Activated naive CD8-positive, alpha-beta T cell treated with anti-CD3 and anti-CD28 coated beads, Interleukin-2, amount 10 ng/mL, durations not matched to agents 7 days and 5 days (primary cell): Measurements from ENCODE around the gene STOML2. TPM values are rescaled to one million over a fixed set of nuclear protein-coding genes. Genes with fewer than 3 reads are reported as not detected.

ENCODE experiments used
- ATAC-seq: fragments of 150-1000 bp; cut with Tn5 transposase; one replicate; pipeline ENCODE4 v1.10.0; 2021; ENCODE audit warnings: low read depth, moderate library complexity
- POLR2A ChIA-PET: fragments of 350-600 bp; sonication (Branson Sonifier 250); formaldehyde crosslinking; loops from one replicate; lab custom pipeline; 2021; ENCODE audit warnings: antibody characterized with exemption; lab: Charles Lee
- DNase-seq: peaks from one replicate; pipeline ENCODE4 v3.0.0; 2021
- H3K27ac Mint-ChIP-seq: one replicate; pipeline ENCODE4 v1.8.0; 2022; ENCODE audit warnings: mild to moderate bottlenecking, mixed read lengths
- H3K27me3 Mint-ChIP-seq: one replicate; pipeline ENCODE4 v1.8.0; 2022; ENCODE audit warnings: mild to moderate bottlenecking, moderate library complexity, mixed read lengths
- H3K36me3 Mint-ChIP-seq: one replicate; pipeline ENCODE4 v1.8.0; 2021; ENCODE audit warnings: mild to moderate bottlenecking, mixed read lengths
- H3K4me1 Mint-ChIP-seq: one replicate; pipeline ENCODE4 v1.8.0; 2021; ENCODE audit warnings: mixed read lengths
- H3K4me3 Mint-ChIP-seq: one replicate; pipeline ENCODE4 v1.8.0; 2022; ENCODE audit warnings: mild to moderate bottlenecking, moderate library complexity, mixed read lengths
- H3K9me3 Mint-ChIP-seq: one replicate; pipeline ENCODE4 v1.8.0; 2021; ENCODE audit warnings: mixed read lengths
- total RNA-seq, 2 experiments: library from RNA; stranded (reverse); gene quantifications; one replicate each; pipeline ENCODE4 v1.2.3, GENCODE V29; 2021

Gene STOML2
- total RNA-seq, 2 experiments from 2014 or later, result 90.3 to 91.9 TPM

GRCh38 chr9:35074791-35075190 lies 28.1 kb downstream of the STOML2 start:
- no peak overlapping the region for H3K27ac Mint-ChIP-seq
- no peak overlapping the region for H3K4me3 Mint-ChIP-seq
- H3K4me1 Mint-ChIP-seq, result peaks cover 34% of the 10 kb centered on the region
- DNase-seq (no peak), ATAC-seq (no peak)
- H3K9me3 Mint-ChIP-seq, result no peaks in the 10 kb centered on the region
- POLR2A ChIA-PET, result no interaction called here
- peaks cover 36% of the 10 kb centered on the region for H3K36me3 Mint-ChIP-seq
- no peaks in the 10 kb centered on the region for H3K27me3 Mint-ChIP-seq

DNA sequence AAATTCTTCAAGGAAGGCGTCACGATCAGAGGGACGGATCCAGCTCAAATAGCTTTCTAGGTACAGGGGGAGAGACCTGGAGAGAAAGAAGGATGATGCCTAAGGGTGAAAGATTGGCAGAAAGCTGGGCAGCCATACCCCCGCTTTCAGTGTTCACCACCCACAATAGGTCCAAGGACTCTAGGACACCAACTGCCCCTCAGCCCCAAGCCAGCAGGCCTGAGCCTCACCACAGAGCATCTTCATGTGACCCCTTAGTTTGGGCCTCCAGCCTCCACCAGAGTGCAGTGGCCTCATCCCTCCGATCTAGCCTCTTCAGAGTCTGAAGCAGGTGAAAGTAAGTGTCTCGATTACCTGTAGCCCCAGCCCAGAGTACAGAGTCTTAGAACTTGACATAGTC lies 28.8 kb downstream of the STOML2 start:
- Mint-ChIP-seq H3K9me3 (no peaks in the 10 kb centered on the region), H3K4me3 (no peak overlapping the region), H3K27me3 (no peaks in the 10 kb centered on the region), H3K27ac (peak overlapping the region; percentile 12), H3K4me1 (peaks cover 35% of the 10 kb centered on the region), H3K36me3 (peaks cover 36% of the 10 kb centered on the region)
- POLR2A ChIA-PET, result no interaction called here
- DNase-seq, result no peak
- no peak for ATAC-seq

DNA sequence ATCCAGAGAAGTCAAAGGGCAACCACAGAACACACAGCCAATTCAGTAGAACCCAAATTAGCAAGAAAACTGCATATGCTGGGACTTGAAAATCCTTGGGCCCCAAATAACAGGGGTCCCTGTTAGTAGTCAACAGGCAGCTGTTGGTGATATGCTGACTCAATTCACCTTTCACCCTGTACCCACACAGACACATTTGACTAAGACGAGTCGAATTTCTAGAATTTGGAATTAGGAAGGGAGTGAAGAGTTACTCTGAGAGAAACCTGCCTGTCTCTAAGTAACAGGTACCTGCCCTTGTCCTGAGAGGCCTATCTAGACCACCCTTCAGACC lies 29.7 kb downstream of the STOML2 start:
- Mint-ChIP-seq H3K4me3 (peak overlapping the region; percentile 93), H3K4me1 (peaks cover 38% of the 10 kb centered on the region), H3K9me3 (no peaks in the 10 kb centered on the region), H3K27me3 (no peaks in the 10 kb centered on the region), H3K36me3 (peaks cover 38% of the 10 kb centered on the region), H3K27ac (peak overlapping the region; percentile 93)
- POLR2A ChIA-PET, result interaction anchor here (2.9 kb wide), 1 partner anchor 42 kb away, joined by 31 read pairs; the partner anchor contains the start of gene ATOSB
- ATAC-seq (no peak), DNase-seq (no peak)

GRCh38 chr9:35072461-35073278 lies 30.3 kb downstream of the STOML2 start, which contains the start of gene VCP:
Gene VCP (minus strand): TSS chr9:35072625. CDS start chr9:35072353, 272 bp downstream.
- peaks cover 38% of the 10 kb centered on the region for H3K36me3 Mint-ChIP-seq
- ATAC-seq (peak; percentile 93), DNase-seq (peak; percentile 92)
- peak within 1 kb of the TSS; percentile 93 for H3K4me3 Mint-ChIP-seq
- H3K27me3 Mint-ChIP-seq, result no peaks in the 10 kb centered on the region
- POLR2A ChIA-PET, result interaction anchor here (0.6 to 3.4 kb wide), 13 partner anchors 8 to 173 kb away, joined by 3 to 41 read pairs (median 6); partner anchors contain the start of genes ATOSB, DNAJB5, FANCG and PIGO
- no peaks in the 10 kb centered on the region for H3K9me3 Mint-ChIP-seq
- H3K4me1 Mint-ChIP-seq, result peaks cover 37% of the 10 kb centered on the region
- H3K27ac Mint-ChIP-seq, result peak within 1 kb of the TSS; percentile 93

DNA sequence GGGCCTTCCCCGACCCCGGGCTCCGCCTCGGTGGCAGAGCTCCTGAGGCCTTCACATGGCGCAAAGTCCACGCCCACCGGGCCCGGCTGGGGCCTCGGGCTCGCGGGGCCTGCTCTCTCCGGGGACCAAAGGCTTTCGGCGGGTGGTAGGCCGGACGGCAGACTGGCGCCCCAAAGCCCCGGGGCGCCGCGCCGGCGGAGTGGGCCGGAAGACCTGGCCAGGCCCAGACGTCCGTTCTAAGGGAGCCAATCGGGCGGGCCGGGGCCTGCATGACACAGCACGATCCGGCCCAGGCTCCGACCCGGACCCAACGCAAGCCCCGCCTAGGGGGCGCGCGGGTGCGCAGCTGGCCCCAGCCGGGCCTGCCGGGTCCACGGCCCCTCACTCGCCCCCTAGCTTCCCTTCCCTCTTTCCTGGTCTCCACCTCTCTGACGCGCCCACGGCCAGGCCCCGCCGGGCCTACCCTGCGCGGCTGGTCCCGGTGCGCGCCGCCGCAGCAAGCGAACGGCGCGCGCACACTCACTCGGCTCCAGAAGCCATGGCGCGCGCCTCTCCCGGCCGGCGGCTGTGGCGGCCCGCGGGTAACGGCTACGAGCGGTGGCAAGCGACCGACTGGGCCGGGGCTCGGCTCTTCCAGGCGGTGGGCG lies 31.0 kb downstream of the STOML2 start:
- POLR2A ChIA-PET, result interaction anchor here (0.6 to 3.4 kb wide), 17 partner anchors 9 to 452 kb away, joined by 3 to 41 read pairs (median 4); partner anchors contain the start of genes ATOSB, DCTN3, DNAJB5 and FANCG
- H3K9me3 Mint-ChIP-seq, result no peaks in the 10 kb centered on the region
- peak overlapping the region; percentile 93 for H3K27ac Mint-ChIP-seq
- ATAC-seq (peak; percentile 64), DNase-seq (peak; percentile 83)
- H3K4me3 Mint-ChIP-seq, result peak overlapping the region; percentile 93
- no peaks in the 10 kb centered on the region for H3K27me3 Mint-ChIP-seq
- H3K4me1 Mint-ChIP-seq, result peaks cover 38% of the 10 kb centered on the region
- H3K36me3 Mint-ChIP-seq, result peaks cover 42% of the 10 kb centered on the region

DNA sequence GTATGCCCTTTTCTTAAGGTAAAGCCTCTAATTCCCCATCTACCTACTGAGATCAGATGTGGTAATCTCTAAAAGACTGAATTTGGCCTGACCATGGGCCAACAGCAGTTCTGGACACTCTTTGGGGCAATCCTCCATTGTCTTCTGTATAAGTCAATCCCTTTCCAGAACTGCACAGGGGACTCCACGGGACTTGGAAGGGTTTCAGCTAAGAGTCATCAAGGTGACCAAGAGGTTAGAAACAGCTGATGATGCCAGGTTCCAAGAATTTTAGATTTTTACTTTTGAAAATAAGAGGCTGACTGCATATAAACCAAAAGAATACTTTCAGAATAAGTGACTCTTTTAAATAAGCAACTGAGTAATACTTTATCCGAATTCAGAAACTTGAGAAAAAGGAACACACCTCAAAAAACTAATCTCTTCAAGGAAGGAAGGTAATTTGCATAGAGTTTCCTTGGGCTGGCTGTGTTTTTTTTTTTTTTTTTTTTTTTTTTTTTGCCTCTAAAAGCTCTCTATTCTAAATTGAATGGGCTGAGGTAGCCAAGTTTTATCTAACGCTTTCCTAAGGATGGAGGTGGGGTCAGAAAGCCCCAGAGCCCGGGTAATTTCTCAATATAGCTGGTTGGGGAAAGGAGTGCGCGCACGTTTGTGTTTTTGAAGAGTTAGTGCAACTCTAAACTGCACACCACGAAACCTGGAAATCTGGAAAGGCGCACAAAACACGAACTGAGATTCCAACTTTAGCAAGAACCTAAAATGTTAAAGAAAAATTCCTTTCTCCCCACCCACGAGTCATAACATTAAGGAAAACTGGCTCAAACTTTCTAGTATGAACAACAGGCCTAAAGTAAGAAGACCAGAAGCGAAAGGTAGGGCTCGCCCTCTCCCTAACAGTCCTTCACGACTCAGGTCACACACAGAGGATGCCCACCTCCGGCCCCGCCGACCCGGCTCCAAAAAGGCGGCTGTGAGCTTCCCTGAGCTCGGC lies 31.8 kb downstream of the STOML2 start:
- H3K36me3 Mint-ChIP-seq, result peaks cover 45% of the 10 kb centered on the region
- H3K27ac Mint-ChIP-seq, result peak overlapping the region; percentile 93
- POLR2A ChIA-PET, result interaction anchor here (0.6 to 3.4 kb wide), 14 partner anchors 10 to 451 kb away, joined by 3 to 41 read pairs (median 5); partner anchors contain the start of genes ATOSB, DCTN3, DNAJB5 and FANCG
- H3K4me1 Mint-ChIP-seq, result peaks cover 39% of the 10 kb centered on the region
- H3K9me3 Mint-ChIP-seq, result no peaks in the 10 kb centered on the region
- ATAC-seq, result no peak
- H3K4me3 Mint-ChIP-seq, result peak overlapping the region; percentile 93
- no peak for DNase-seq
- H3K27me3 Mint-ChIP-seq, result no peaks in the 10 kb centered on the region

DNA sequence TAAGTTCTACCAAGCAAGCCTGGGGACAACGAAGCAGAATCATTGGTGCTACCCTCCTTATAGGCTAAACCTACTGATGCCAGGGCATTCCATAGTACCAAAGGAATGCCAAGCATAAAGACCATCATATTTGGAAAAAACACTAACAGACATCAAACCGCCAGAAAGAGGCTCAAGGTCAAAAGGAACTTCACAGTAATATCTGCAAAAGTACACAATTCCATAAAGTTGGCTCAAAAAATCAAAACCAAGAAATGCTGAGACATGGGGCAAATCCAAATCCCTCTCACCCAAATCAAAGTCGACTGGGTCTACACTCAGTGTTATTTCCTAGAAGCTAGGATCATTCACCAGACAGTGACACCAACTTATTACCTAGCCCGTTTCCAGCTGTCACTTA lies 33.9 kb downstream of the STOML2 start:
- H3K27me3 Mint-ChIP-seq, result no peaks in the 10 kb centered on the region
- no peak overlapping the region for H3K27ac Mint-ChIP-seq
- DNase-seq, result no peak
- peaks cover 37% of the 10 kb centered on the region for H3K4me1 Mint-ChIP-seq
- H3K4me3 Mint-ChIP-seq, result peak overlapping the region; percentile 35
- H3K9me3 Mint-ChIP-seq, result no peaks in the 10 kb centered on the region
- POLR2A ChIA-PET, result interaction anchor here (0.6 kb wide), 1 partner anchor 610 kb away, joined by 4 read pairs; the partner anchor contains the start of genes DNAI1 and FAM219A
- H3K36me3 Mint-ChIP-seq, result peaks cover 43% of the 10 kb centered on the region
- no peak for ATAC-seq

DNA sequence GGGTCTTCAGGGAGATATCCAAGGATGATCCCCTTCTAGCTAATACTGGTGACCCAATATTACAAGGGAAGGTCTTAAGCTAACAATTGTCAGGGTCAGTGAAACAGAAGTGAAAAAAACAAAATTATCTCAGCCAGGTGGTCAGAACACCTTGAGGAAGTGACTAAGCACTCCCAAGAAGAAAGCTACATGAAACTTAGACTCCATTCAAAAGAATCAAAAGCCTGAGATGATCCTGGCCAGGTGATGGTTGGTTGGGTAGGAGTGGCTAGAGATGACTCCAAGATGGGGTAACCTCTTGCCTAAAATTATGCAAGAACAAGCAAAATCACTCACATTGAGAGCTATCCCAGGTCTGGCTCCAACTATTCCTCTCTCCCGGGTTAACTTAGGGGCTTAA lies 35.9 kb downstream of the STOML2 start:
- Mint-ChIP-seq H3K27ac (peak overlapping the region; percentile 27), H3K4me3 (no peak overlapping the region), H3K4me1 (peaks cover 33% of the 10 kb centered on the region), H3K27me3 (no peaks in the 10 kb centered on the region), H3K36me3 (peaks cover 53% of the 10 kb centered on the region), H3K9me3 (no peaks in the 10 kb centered on the region)
- POLR2A ChIA-PET, result no interaction called here
- DNase-seq (no peak), ATAC-seq (no peak)

- no peak for DNase-seq
- Mint-ChIP-seq H3K4me1 (peaks cover 2% of the 10 kb centered on the region), H3K9me3 (no peaks in the 10 kb centered on the region), H3K36me3 (peaks cover 66% of the 10 kb centered on the region), H3K27me3 (no peaks in the 10 kb centered on the region), H3K4me3 (no peak overlapping the region), H3K27ac (no peak overlapping the region)
- ATAC-seq, result no peak
- POLR2A ChIA-PET, result interaction anchor here (1.4 to 1.6 kb wide), 2 partner anchors 11 to 19 kb away, joined by 4 to 5 read pairs; partner anchors contain the start of gene FANCG
Measured at GRCh38 chr9:35060548-35061207, 42.3 kb downstream of the STOML2 start.

DNA sequence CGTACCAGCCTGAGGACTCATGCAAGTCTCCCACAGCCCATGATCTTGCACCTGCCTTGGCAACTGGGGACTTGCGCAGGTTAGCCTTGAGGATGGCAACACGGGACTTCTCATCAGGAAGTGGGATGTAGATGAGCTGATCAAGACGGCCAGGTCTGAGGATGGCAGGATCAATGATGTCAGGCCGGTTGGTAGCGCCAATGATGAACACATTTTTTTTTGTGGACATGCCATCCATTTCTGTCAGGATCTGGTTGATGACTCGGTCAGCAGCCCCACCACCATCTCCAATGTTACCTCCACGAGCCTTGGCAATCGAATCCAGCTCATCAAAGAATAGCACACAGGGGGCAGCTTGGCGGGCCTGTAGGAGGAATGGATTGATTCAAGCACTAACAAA lies 43.5 kb downstream of the STOML2 start:
- Mint-ChIP-seq H3K4me3 (no peak overlapping the region), H3K27ac (no peak overlapping the region), H3K27me3 (no peaks in the 10 kb centered on the region), H3K9me3 (no peaks in the 10 kb centered on the region), H3K4me1 (peaks cover 2% of the 10 kb centered on the region), H3K36me3 (peaks cover 59% of the 10 kb centered on the region)
- POLR2A ChIA-PET, result no interaction called here
- ATAC-seq (no peak), DNase-seq (no peak)

GRCh38 chr9:35057271-35057620 lies 45.7 kb downstream of the STOML2 start:
- ATAC-seq (no peak), DNase-seq (no peak)
- H3K4me1 Mint-ChIP-seq, result no peaks in the 10 kb centered on the region
- H3K4me3 Mint-ChIP-seq, result no peak overlapping the region
- POLR2A ChIA-PET, result no interaction called here
- no peaks in the 10 kb centered on the region for H3K27me3 Mint-ChIP-seq
- no peaks in the 10 kb centered on the region for H3K9me3 Mint-ChIP-seq
- H3K36me3 Mint-ChIP-seq, result peaks cover 47% of the 10 kb centered on the region
- no peak overlapping the region for H3K27ac Mint-ChIP-seq

GRCh38 chr9:35056571-35057270 lies 46.2 kb downstream of the STOML2 start:
- H3K9me3 Mint-ChIP-seq, result no peaks in the 10 kb centered on the region
- no peaks in the 10 kb centered on the region for H3K27me3 Mint-ChIP-seq
- no peak overlapping the region for H3K27ac Mint-ChIP-seq
- H3K4me3 Mint-ChIP-seq, result no peak overlapping the region
- peaks cover 44% of the 10 kb centered on the region for H3K36me3 Mint-ChIP-seq
- POLR2A ChIA-PET, result no interaction called here
- no peaks in the 10 kb centered on the region for H3K4me1 Mint-ChIP-seq
- no peak for DNase-seq
- ATAC-seq, result no peak
